GM13977 (cell line): ENCODE data around the gene ZFYVE19.

Experiments used
- DNase-seq: peaks from one replicate; pipeline ENCODE4 v3.0.0; 2012; ENCODE audit warnings: low spot score
- CTCF ChIP-seq: IDR thresholded peaks from 2 replicates; pipeline ENCODE4 v1.5.1; 2012; ENCODE audit warnings: mild to moderate bottlenecking, control low read depth; ENCODE audit not compliant: insufficient read depth; ENCODE audit errors: extremely low read depth, missing control alignments
- in situ Hi-C: fragments of 300-500 bp; cut with MboI; formaldehyde crosslinking; loops from one replicate; pipeline ENCODE4 v1.12.0; 2022; ENCODE audit warnings: low sequenced_read_pairs, low pct_unique_long_range_greater_than_20kb, mixed read lengths, inconsistent platforms; ENCODE audit not compliant: unreplicated experiment

ZFYVE19 gene

GRCh38 chr15:40825661-40826422 is 19.0 kb downstream of the ZFYVE19 start:
- TF ChIP-seq CTCF, result no peak
- in situ Hi-C loops, result no loop called here
- DNase-seq, result no peak

GRCh38 chr15:40826423-40827075 is 19.7 kb downstream of the ZFYVE19 start:
- in situ Hi-C loops, result no loop called here
- DNase-seq, result no peak
- no peak for TF ChIP-seq CTCF

GRCh38 chr15:40828447-40829036 is 21.7 kb downstream of the ZFYVE19 start, which contains the start of gene PPP1R14D:
PPP1R14D (minus strand) TSS chr15:40828708; CDS start chr15:40828641, 67 bp downstream.
- TF ChIP-seq CTCF, result no peak
- in situ Hi-C loops, result no loop called here
- no peak for DNase-seq

- in situ Hi-C loops, result no loop called here
- TF ChIP-seq CTCF, result no peak
- no peak for DNase-seq
Observed at GRCh38 chr15:40829115-40829514, 22.2 kb downstream of the ZFYVE19 start.

GRCh38 chr15:40830884-40831283 is 24.0 kb downstream of the ZFYVE19 start:
- DNase-seq, result no peak
- TF ChIP-seq CTCF, result no peak
- in situ Hi-C loops, result no loop called here

GRCh38 chr15:40831861-40832260 is 25.0 kb downstream of the ZFYVE19 start:
- in situ Hi-C loops, result no loop called here
- TF ChIP-seq CTCF, result no peak
- no peak for DNase-seq
